HG03025 (cell line): ENCODE data around the gene CH25H.
"Not testable (repeated sequence)": the region's sequence is repeated elsewhere in the genome, so short reads cannot be mapped to it uniquely, and the experiment has no call there.

ENCODE experiments used
- ATAC-seq: cut with Tn5 transposase; IDR thresholded peaks from one replicate; pipeline ENCODE4 v1.9.1; 2021; ENCODE audit warnings: mild to moderate bottlenecking, moderate library complexity; ENCODE audit not compliant: unreplicated experiment, low FRiP score

CH25H gene

GRCh38 chr10:89207181-89207800 lies at the start of gene CH25H:
TSS of gene CH25H (minus strand) at chr10:89207317. CDS start at chr10:89207292, 25 bp downstream.
- ATAC-seq, result no peak

- no peak for ATAC-seq
Observed at GRCh38 chr10:89256340-89256739, 49.2 kb upstream of the CH25H start.

GRCh38 chr10:89255793-89256192 lies 48.7 kb upstream of the CH25H start:
- no peak for ATAC-seq

GRCh38 chr10:89255091-89255579 lies 48.0 kb upstream of the CH25H start:
- ATAC-seq, result not testable (repeated sequence)

- ATAC-seq, result no peak
Observed at GRCh38 chr10:89252225-89252585, 45.1 kb upstream of the CH25H start.

GRCh38 chr10:89251409-89252224 lies 44.5 kb upstream of the CH25H start, which contains the start of gene LIPA:
TSS of gene LIPA (minus strand) at chr10:89251775. CDS start at chr10:89247648, 4,127 bp downstream.
- peak; percentile 97 for ATAC-seq

- ATAC-seq, result no peak
Observed at GRCh38 chr10:89250865-89251408, 43.8 kb upstream of the CH25H start.

GRCh38 chr10:89248990-89249389 lies 41.9 kb upstream of the CH25H start:
- no peak for ATAC-seq

GRCh38 chr10:89247623-89248022 lies 40.5 kb upstream of the CH25H start:
- ATAC-seq, result not testable (repeated sequence)

GRCh38 chr10:89245802-89246201 lies 38.7 kb upstream of the CH25H start:
- ATAC-seq, result no peak

- no peak for ATAC-seq
Observed at GRCh38 chr10:89242840-89243568, 35.9 kb upstream of the CH25H start.

- no peak for ATAC-seq
Observed at GRCh38 chr10:89242345-89242684, 35.2 kb upstream of the CH25H start.

- no peak for ATAC-seq
Observed at GRCh38 chr10:89241486-89242344, 34.6 kb upstream of the CH25H start.

GRCh38 chr10:89241026-89241425 lies 33.9 kb upstream of the CH25H start:
- ATAC-seq, result no peak

GRCh38 chr10:89240519-89240918 lies 33.4 kb upstream of the CH25H start:
- ATAC-seq, result no peak

GRCh38 chr10:89238956-89239644 lies 32.0 kb upstream of the CH25H start:
- no peak for ATAC-seq

GRCh38 chr10:89237849-89238248 lies 30.7 kb upstream of the CH25H start:
- ATAC-seq, result no peak

- ATAC-seq, result no peak
Observed at GRCh38 chr10:89236226-89236797, 29.2 kb upstream of the CH25H start.
